ENCODE measurements around the gene CETP. TPM values are rescaled to one million over a fixed set of nuclear protein-coding genes. Genes with fewer than 3 reads are reported as not detected.
"Not testable (repeated sequence)": the region's sequence is repeated elsewhere in the genome, so short reads cannot be mapped to it uniquely, and the experiment has no call there.

The CETP gene
- total RNA-seq, 1 donor from 2014 or later, result 1.1 TPM

DNA sequence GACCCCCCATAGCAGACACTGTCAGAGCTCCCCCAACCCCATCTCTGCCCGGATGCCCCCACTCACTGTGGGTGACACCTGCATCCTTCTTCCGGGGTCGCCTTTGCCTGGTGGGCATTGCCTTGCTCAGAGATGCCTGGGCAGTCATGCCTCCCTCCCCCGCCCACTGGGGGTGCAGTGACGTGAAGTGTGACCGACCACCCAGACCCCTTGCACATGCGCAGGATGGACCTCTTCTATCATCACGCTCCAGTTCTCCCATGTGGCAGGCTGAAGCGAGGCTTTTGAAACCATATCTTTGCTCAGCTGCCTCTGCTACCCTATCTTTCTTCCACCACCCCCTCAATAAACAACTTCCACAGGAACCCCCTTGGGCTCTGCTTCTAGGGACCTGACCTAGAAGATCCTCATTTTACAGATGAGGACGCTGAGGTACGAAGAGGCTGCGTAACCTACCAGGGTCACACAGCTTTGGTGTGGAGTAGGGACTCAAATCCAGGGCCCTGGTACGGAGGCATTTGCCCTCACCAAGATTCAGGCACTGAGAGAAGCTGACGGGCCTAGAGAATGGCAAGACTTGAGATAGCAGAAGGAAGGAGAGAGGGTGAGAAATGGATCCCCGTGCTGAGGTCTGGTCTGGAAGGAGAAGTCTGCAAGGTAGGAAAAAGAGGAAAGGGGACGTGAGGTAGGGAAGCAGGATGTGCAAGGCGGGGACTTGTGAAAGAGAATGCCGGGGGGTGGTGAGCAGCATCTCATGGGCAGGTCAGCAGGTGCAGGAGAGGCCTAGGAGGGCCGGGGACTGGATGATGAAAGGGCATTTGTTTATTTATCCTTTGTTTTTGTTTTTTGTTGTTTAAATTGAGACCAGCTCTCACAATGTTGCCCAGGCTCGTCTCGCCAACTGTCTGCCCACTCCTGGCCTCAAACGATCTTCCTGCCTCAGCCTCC, 42.0 kb downstream of the CETP start:
- H3K36me3 ChIP-seq, result peaks cover 7% of the 10 kb centered on the region
- no peak overlapping the region for H3K27ac ChIP-seq
- DNase-seq (no peak), ATAC-seq (no peak)
- intact Hi-C loops (cut with DNase I), result no loop called here
- H3K9me3 ChIP-seq, result no peaks in the 10 kb centered on the region
- H3K4me3 ChIP-seq, result no peak overlapping the region
- no peaks in the 10 kb centered on the region for H3K27me3 ChIP-seq (ENCODE audit: low read depth)
- peaks cover 26% of the 10 kb centered on the region for H3K4me1 ChIP-seq
- TF ChIP-seq, protein P1, sequence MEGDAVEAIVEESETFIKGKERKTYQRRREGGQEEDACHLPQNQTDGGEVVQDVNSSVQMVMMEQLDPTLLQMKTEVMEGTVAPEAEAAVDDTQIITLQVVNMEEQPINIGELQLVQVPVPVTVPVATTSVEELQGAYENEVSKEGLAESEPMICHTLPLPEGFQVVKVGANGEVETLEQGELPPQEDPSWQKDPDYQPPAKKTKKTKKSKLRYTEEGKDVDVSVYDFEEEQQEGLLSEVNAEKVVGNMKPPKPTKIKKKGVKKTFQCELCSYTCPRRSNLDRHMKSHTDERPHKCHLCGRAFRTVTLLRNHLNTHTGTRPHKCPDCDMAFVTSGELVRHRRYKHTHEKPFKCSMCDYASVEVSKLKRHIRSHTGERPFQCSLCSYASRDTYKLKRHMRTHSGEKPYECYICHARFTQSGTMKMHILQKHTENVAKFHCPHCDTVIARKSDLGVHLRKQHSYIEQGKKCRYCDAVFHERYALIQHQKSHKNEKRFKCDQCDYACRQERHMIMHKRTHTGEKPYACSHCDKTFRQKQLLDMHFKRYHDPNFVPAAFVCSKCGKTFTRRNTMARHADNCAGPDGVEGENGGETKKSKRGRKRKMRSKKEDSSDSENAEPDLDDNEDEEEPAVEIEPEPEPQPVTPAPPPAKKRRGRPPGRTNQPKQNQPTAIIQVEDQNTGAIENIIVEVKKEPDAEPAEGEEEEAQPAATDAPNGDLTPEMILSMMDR (IDR thresholded peaks at IDR 0.05), result no peak

DNA sequence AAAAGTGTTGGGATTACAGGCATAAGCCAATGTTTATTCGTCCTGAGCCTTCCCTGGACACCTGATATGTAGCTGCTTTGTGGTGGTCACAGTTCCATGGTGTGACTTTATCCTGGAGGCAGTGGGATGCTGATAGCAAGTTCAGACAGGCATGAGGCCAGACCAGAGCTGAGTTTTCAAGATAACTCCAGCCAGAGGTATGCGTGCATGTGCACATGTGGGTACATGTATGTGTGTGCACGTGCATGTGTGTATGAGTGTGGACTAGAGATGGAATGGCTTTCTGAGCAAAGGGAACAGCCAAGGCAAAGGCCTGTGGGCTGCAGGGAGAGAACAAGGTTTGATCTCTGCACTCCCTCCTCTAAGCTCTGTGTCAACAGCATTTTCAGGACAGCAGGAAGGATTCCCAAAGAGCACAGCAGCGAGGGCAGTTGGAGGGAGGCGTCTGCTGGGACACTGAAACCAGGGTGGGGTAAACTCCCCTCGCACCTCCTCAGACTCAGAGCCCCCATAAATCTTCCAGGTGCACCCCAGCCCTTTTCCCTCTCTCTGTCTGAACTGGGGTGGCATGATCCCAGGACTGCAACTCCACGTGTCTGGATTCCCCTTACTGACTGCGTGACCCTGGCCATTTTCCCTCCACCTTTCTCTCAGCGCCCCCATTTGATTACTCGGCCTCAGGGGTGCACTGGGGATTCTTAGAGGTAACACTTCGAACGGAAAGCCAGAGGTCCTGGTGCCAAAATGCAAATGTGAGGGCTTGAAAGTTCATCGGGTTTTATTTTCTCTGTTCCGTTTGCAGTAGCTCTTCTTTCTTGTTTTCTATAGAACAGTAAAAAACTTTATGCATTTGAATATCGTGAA, 42.9 kb downstream of the CETP start:
- H3K4me3 ChIP-seq, result no peak overlapping the region
- H3K4me1 ChIP-seq, result peaks cover 19% of the 10 kb centered on the region
- peaks cover 7% of the 10 kb centered on the region for H3K36me3 ChIP-seq
- H3K9me3 ChIP-seq, result no peaks in the 10 kb centered on the region
- H3K27ac ChIP-seq, result no peak overlapping the region
- intact Hi-C loops (cut with DNase I), result no loop called here
- DNase-seq, result no peak
- H3K27me3 ChIP-seq (ENCODE audit: low read depth), result no peaks in the 10 kb centered on the region
- no peak for ATAC-seq
- TF ChIP-seq, protein P1 (IDR thresholded peaks at IDR 0.05), result no peak

DNA sequence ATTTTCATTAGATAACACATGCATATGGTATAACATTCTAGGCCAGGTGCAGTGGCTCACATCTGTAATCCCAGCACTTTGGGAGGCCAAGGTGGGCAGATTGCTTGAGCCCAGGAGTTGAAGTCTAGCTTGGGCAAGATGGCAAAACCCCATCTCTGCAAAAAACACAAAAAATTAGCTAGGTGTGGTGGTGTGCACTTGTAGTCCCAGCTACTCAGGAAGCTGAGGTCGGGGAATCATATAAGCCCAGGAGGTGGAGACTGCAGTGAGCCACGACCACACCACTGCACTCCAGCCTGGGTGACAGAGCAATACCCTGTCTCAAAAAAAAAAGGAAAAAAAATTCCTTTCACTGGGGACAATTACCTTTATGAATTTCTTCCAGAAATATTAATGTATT, 43.8 kb downstream of the CETP start:
- ATAC-seq; H3K27me3 ChIP-seq (ENCODE audit: low read depth); intact Hi-C loops (cut with DNase I); H3K9me3 ChIP-seq; DNase-seq; H3K4me3 ChIP-seq; H3K27ac ChIP-seq; H3K36me3 ChIP-seq: not testable (repeated sequence)
- peaks cover 12% of the 10 kb centered on the region for H3K4me1 ChIP-seq

DNA sequence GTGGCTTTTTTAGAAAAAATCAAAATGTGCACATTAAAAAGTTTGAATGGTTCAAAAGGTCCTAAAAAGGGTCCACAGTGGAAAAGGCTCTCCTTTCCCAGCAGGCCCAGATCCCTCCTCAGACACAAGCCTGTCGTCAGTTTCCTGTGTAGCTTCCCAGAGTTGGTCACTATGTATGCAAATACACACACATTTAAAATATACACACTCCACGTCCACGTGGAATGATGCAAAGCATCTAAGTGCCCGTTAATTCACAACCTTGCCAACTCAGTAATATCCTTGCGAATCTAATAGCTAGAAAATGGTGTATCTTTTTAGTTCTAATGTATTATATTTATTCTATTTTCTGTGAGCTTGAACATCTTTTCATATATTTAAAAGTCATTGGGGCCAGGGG, 45.3 kb downstream of the CETP start:
- H3K27me3 ChIP-seq (ENCODE audit: low read depth), result no peaks in the 10 kb centered on the region
- intact Hi-C loops (cut with DNase I), result no loop called here
- TF ChIP-seq, protein P1 (IDR thresholded peaks at IDR 0.05), result no peak
- no peak for DNase-seq
- H3K9me3 ChIP-seq, result no peaks in the 10 kb centered on the region
- H3K36me3 ChIP-seq, result peaks cover 7% of the 10 kb centered on the region
- no peak overlapping the region for H3K27ac ChIP-seq
- peaks cover 3% of the 10 kb centered on the region for H3K4me1 ChIP-seq
- ATAC-seq, result no peak
- no peak overlapping the region for H3K4me3 ChIP-seq

DNA sequence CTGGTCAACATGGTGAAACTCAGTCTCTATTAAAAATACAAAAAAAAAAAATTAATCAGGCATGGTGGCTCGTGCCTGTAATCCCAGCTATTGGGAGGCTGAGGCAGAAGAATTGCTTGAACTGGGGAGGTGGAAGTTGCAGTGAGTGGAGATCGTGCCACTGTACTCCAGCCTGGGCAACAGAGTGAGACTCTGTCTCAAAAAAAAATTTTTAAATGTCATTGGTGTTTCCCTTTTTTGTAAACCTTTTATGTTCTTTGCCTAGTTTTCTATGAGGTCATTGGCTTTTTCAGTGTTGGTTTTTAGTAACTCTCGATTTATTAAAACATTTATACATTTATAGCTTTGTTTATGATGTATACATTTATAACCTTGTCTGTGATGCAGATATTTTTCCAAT, 45.8 kb downstream of the CETP start:
- Histone ChIP-seq H3K27me3 (ENCODE audit: low read depth) (no peaks in the 10 kb centered on the region), H3K4me1 (peaks cover 3% of the 10 kb centered on the region), H3K9me3 (no peaks in the 10 kb centered on the region), H3K36me3 (peaks cover 7% of the 10 kb centered on the region), H3K4me3 (no peak overlapping the region), H3K27ac (no peak overlapping the region)
- ATAC-seq (no peak), DNase-seq (no peak)
- TF ChIP-seq, protein P1 (IDR thresholded peaks at IDR 0.05), result no peak
- intact Hi-C loops (cut with DNase I), result no loop called here

All from lower lobe of right lung (tissue), 2 donors.